ENCODE measurements around the gene PTGIR. TPM values are rescaled to one million over a fixed set of nuclear protein-coding genes. Genes with fewer than 3 reads are reported as not detected.

PTGIR gene
- total RNA-seq, 1 experiment from 2014 or later, result 0.06 TPM

Other genes with a start within 250 kb of the PTGIR start
- gene CCDC8, start 211.5 kb downstream of the PTGIR start, total RNA-seq (2014; rRNA removed; shearing (Covaris generic)), result not detected in 2 replicates
- gene PNMA8C, start 196.2 kb downstream of the PTGIR start, total RNA-seq (2014; rRNA removed; shearing (Covaris generic)), result not detected in 2 replicates
- not detected in 2 replicates for gene PNMA8A, start 153.5 kb downstream of the PTGIR start, total RNA-seq (2014; rRNA removed; shearing (Covaris generic))
- not detected in 2 replicates for gene PNMA8B, start 129.2 kb downstream of the PTGIR start, total RNA-seq (2014; rRNA removed; shearing (Covaris generic))
- gene CALM3, start 23.8 kb downstream of the PTGIR start, total RNA-seq (2014; rRNA removed; shearing (Covaris generic)), result 166 TPM in 2 replicates
- gene GNG8, start 11.1 kb upstream of the PTGIR start, total RNA-seq (2014; rRNA removed; shearing (Covaris generic)), result not detected in 2 replicates
- gene DACT3, start 36.1 kb upstream of the PTGIR start, total RNA-seq (2014; rRNA removed; shearing (Covaris generic)), result 0.56 and 0.78 TPM in 2 replicates
- 14.3 and 18.0 TPM in 2 replicates for gene PRKD2, start 92.0 kb upstream of the PTGIR start, total RNA-seq (2014; rRNA removed; shearing (Covaris generic))
- 16.2 and 33.4 TPM in 2 replicates for gene FKRP, start 121.0 kb upstream of the PTGIR start, total RNA-seq (2014; rRNA removed; shearing (Covaris generic))
- 29.9 and 33.5 TPM in 2 replicates for gene STRN4, start 121.4 kb upstream of the PTGIR start, total RNA-seq (2014; rRNA removed; shearing (Covaris generic))
- 159 and 163 TPM in 2 replicates for gene SLC1A5, start 163.5 kb upstream of the PTGIR start, total RNA-seq (2014; rRNA removed; shearing (Covaris generic))
- gene AP2S1, start 225.8 kb upstream of the PTGIR start, total RNA-seq (2014; rRNA removed; shearing (Covaris generic)), result 363 and 394 TPM in 2 replicates
- gene ARHGAP35, start 235.9 kb upstream of the PTGIR start, total RNA-seq (2014; rRNA removed; shearing (Covaris generic)), result 24.0 and 27.1 TPM in 2 replicates

Data from H4 (cell line).